Measurements from ENCODE around the gene MGAT5B.
"Not testable (repeated sequence)": the region's sequence is repeated elsewhere in the genome, so short reads cannot be mapped to it uniquely, and the experiment has no call there.

GRCh38 chr17:76843068-76843467 is 25.1 kb upstream of the MGAT5B start:
- TF ChIP-seq, protein P1, sequence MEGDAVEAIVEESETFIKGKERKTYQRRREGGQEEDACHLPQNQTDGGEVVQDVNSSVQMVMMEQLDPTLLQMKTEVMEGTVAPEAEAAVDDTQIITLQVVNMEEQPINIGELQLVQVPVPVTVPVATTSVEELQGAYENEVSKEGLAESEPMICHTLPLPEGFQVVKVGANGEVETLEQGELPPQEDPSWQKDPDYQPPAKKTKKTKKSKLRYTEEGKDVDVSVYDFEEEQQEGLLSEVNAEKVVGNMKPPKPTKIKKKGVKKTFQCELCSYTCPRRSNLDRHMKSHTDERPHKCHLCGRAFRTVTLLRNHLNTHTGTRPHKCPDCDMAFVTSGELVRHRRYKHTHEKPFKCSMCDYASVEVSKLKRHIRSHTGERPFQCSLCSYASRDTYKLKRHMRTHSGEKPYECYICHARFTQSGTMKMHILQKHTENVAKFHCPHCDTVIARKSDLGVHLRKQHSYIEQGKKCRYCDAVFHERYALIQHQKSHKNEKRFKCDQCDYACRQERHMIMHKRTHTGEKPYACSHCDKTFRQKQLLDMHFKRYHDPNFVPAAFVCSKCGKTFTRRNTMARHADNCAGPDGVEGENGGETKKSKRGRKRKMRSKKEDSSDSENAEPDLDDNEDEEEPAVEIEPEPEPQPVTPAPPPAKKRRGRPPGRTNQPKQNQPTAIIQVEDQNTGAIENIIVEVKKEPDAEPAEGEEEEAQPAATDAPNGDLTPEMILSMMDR (IDR thresholded peaks at IDR 0.05): not testable (repeated sequence)
- not testable (repeated sequence) for TF ChIP-seq EP300 (IDR thresholded peaks at IDR 0.05)

Measured in sigmoid colon (tissue), 4 donors.